HepG2 (cell line): ENCODE data around the gene IGFL2.

Experiments
- EZH2 ChIP-seq: conservative IDR thresholded peaks from 2 replicates; pipeline ENCODE4 v1.6.1; 2012; ENCODE audit warnings: mild to moderate bottlenecking, low read depth, low read length, moderate library complexity
- KDM4B ChIP-seq: sonication (generic); formaldehyde crosslinking; IDR thresholded peaks from 2 replicates; pipeline ENCODE4 v1.4.0; 2020; ENCODE audit warnings: missing genetic modification reagents
- KLF16 ChIP-seq, 2 experiments: sonication (generic) in 1 of 2; formaldehyde crosslinking in 1 of 2; IDR thresholded peaks; 2 replicates each; pipeline versions ENCODE4 v1.6.1 to v1.8.0; 2016 to 2023; ENCODE audit warnings: missing genetic modification reagents in 2 of 2, missing compliant biosample characterization in 1 of 2
- MED1 ChIP-seq: sonication (generic); formaldehyde crosslinking; IDR thresholded peaks from 2 replicates; pipeline ENCODE4 v1.4.0; 2020; ENCODE audit warnings: missing genetic modification reagents
- MXI1 ChIP-seq: IDR thresholded peaks from 3 replicates; pipeline ENCODE4 v1.6.1; 2012; ENCODE audit warnings: low read depth, low read length, inconsistent platforms, borderline replicate concordance
- POLR2AphosphoS2 ChIP-seq: IDR thresholded peaks from 2 replicates; pipeline ENCODE4 v1.6.1; 2011; ENCODE audit warnings: low read depth, low read length, improper control_type of control experiment
- ZFP37 ChIP-seq: sonication (generic); formaldehyde crosslinking; IDR thresholded peaks from 2 replicates; pipeline ENCODE4 v1.4.0; 2020; ENCODE audit warnings: missing genetic modification reagents, borderline replicate concordance
- ZNF10 ChIP-seq: sonication (generic); formaldehyde crosslinking; IDR thresholded peaks from 2 replicates; pipeline ENCODE4 v1.4.0; 2020; ENCODE audit warnings: mild to moderate bottlenecking, low read depth, missing genetic modification reagents, borderline replicate concordance
- ZNF724P ChIP-seq: sonication (generic); formaldehyde crosslinking; IDR thresholded peaks from 2 replicates; pipeline ENCODE4 v1.8.0; 2022; ENCODE audit warnings: missing genetic modification reagents, borderline replicate concordance
- ZSCAN25 ChIP-seq: sonication (generic); formaldehyde crosslinking; IDR thresholded peaks from 2 replicates; pipeline ENCODE4 v1.8.0; 2022; ENCODE audit warnings: mild to moderate bottlenecking, missing genetic modification reagents
- TF ChIP-seq, protein P1 (sequence below): sonication (generic); formaldehyde crosslinking; IDR thresholded peaks from 2 replicates; pipeline ENCODE4 v1.5.0; 2020; ENCODE audit warnings: mild to moderate bottlenecking, missing genetic modification reagents, moderate library complexity
- TF ChIP-seq, protein P2 (sequence below): sonication (generic); formaldehyde crosslinking; IDR thresholded peaks from 2 replicates; pipeline ENCODE4 v1.5.1; 2020; ENCODE audit warnings: missing genetic modification reagents, mild to moderate bottlenecking, borderline replicate concordance
- TF ChIP-seq, protein P3 (sequence below): sonication (generic); formaldehyde crosslinking; IDR thresholded peaks from 2 replicates; pipeline ENCODE4 v1.8.1; 2023; ENCODE audit warnings: mild to moderate bottlenecking, inconsistent platforms, moderate library complexity, missing genetic modification reagents, borderline replicate concordance

DNA sequence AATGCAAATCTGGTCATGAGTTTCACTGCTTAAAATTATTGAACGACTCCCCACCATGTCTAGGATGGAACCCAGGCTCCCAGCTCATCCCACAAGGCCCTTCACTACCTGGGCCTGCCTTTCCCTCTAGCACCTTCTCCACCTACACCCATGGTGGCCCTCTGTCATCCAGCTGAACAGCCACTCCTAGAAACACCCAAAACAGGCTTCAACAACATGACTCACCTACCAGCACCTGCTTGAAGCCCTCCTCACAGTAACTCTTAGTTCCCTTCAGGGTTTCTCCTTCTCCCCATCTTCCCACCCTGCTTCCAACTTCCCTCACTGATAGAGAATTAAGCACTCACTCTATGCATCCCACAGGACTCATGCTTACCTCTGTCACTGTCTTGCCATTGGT, 6.6 kb upstream of the IGFL2 start:
- TF ChIP-seq ZSCAN25 (CRISPR knock-in tag) (no peak), MXI1 (no peak), EZH2 (no peak), ZNF10 (no peak), KDM4B (no peak), ZFP37 (no peak), POLR2AphosphoS2 (no peak), KLF16 (CRISPR knock-in tag; IDR thresholded peaks at IDR 0.05) (no peak), MED1 (CRISPR knock-in tag) (no peak), ZNF724P (CRISPR knock-in tag) (no peak)
- TF ChIP-seq, protein P1, sequence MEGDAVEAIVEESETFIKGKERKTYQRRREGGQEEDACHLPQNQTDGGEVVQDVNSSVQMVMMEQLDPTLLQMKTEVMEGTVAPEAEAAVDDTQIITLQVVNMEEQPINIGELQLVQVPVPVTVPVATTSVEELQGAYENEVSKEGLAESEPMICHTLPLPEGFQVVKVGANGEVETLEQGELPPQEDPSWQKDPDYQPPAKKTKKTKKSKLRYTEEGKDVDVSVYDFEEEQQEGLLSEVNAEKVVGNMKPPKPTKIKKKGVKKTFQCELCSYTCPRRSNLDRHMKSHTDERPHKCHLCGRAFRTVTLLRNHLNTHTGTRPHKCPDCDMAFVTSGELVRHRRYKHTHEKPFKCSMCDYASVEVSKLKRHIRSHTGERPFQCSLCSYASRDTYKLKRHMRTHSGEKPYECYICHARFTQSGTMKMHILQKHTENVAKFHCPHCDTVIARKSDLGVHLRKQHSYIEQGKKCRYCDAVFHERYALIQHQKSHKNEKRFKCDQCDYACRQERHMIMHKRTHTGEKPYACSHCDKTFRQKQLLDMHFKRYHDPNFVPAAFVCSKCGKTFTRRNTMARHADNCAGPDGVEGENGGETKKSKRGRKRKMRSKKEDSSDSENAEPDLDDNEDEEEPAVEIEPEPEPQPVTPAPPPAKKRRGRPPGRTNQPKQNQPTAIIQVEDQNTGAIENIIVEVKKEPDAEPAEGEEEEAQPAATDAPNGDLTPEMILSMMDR, result no peak
- TF ChIP-seq, protein P2, sequence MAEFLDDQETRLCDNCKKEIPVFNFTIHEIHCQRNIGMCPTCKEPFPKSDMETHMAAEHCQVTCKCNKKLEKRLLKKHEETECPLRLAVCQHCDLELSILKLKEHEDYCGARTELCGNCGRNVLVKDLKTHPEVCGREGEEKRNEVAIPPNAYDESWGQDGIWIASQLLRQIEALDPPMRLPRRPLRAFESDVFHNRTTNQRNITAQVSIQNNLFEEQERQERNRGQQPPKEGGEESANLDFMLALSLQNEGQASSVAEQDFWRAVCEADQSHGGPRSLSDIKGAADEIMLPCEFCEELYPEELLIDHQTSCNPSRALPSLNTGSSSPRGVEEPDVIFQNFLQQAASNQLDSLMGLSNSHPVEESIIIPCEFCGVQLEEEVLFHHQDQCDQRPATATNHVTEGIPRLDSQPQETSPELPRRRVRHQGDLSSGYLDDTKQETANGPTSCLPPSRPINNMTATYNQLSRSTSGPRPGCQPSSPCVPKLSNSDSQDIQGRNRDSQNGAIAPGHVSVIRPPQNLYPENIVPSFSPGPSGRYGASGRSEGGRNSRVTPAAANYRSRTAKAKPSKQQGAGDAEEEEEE (CRISPR knock-in tag), result no peak
- TF ChIP-seq, protein P3, sequence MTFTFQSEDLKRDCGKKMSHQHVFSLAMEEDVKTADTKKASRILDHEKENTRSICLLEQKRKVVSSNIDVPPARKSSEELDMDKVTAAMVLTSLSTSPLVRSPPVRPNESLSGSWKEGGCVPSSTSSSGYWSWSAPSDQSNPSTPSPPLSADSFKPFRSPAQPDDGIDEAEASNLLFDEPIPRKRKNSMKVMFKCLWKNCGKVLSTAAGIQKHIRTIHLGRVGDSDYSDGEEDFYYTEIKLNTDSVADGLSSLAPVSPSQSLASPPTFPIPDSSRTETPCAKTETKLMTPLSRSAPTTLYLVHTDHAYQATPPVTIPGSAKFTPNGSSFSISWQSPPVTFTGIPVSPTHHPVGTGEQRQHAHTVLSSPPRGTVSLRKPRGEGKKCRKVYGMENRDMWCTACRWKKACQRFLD (CRISPR knock-in tag), result no peak
